GM23338 (cell line): ENCODE data around the gene RNF112.

Experiments used
- CREB1 ChIP-seq: fragments of 250-450 bp; sonication (Bioruptor Pico); IDR thresholded peaks from 2 replicates; pipeline ENCODE4 v1.5.0; 2020; ENCODE audit warnings: low read depth, mild to moderate bottlenecking, moderate library complexity
- ETS1 ChIP-seq: IDR thresholded peaks from 2 replicates; pipeline ENCODE4 v1.6.1; 2016; ENCODE audit warnings: antibody characterized with exemption
- EZH2 ChIP-seq: fragments of 200-600 bp; sonication (generic); IDR thresholded peaks from one replicate; pipeline ENCODE4 v1.8.0; 2017; ENCODE audit warnings: antibody characterized with exemption, mild to moderate bottlenecking, low read depth; ENCODE audit not compliant: unreplicated experiment
- EZH2phosphoT487 ChIP-seq: fragments of 200-600 bp; sonication (generic); IDR thresholded peaks from one replicate; pipeline ENCODE4 v1.8.1; 2018; ENCODE audit warnings: antibody characterized with exemption; ENCODE audit not compliant: unreplicated experiment
- JUNB ChIP-seq: IDR thresholded peaks from one replicate; pipeline ENCODE4 v1.6.1; 2016; ENCODE audit warnings: antibody characterized with exemption; ENCODE audit not compliant: unreplicated experiment
- NANOG ChIP-seq: IDR thresholded peaks from 2 replicates; pipeline ENCODE4 v1.6.1; 2016; ENCODE audit warnings: antibody characterized with exemption, borderline replicate concordance
- POLR2AphosphoS5 ChIP-seq: IDR thresholded peaks from 2 replicates; pipeline ENCODE4 v1.6.1; 2016; ENCODE audit warnings: antibody characterized with exemption, low read depth
- REST ChIP-seq: IDR thresholded peaks from one replicate; pipeline ENCODE4 v1.6.1; 2018; ENCODE audit warnings: antibody characterized with exemption; ENCODE audit not compliant: unreplicated experiment
- STAT1 ChIP-seq: IDR thresholded peaks from one replicate; pipeline ENCODE4 v1.6.1; 2016; ENCODE audit warnings: antibody characterized with exemption; ENCODE audit not compliant: unreplicated experiment
- ZNF114 ChIP-seq: fragments of 250-450 bp; sonication (Bioruptor Pico); IDR thresholded peaks from 2 replicates; pipeline ENCODE4 v1.5.0; 2020; ENCODE audit warnings: mild to moderate bottlenecking, moderate library complexity
- ZNF331 ChIP-seq: fragments of 250-450 bp; sonication (Bioruptor Pico); IDR thresholded peaks from 2 replicates; pipeline ENCODE4 v1.5.0; 2020; ENCODE audit warnings: low read depth, mild to moderate bottlenecking, moderate library complexity
- TF ChIP-seq, protein P1 (sequence below), 2 experiments: fragments of 200-600 bp in 1 of 2; sonication (generic) in 1 of 2; conservative IDR thresholded peaks; 2 replicates each; pipeline versions ENCODE4 v1.5.1 to v1.6.1; 2016 to 2017; ENCODE audit warnings: antibody characterized with exemption in 2 of 2, low read depth in 2 of 2, mild to moderate bottlenecking in 2 of 2, moderate library complexity in 1 of 2
- TF ChIP-seq, protein P2 (sequence below): fragments of 250-450 bp; sonication (Bioruptor Pico); IDR thresholded peaks from 2 replicates; pipeline ENCODE4 v1.5.0; 2020; ENCODE audit warnings: mild to moderate bottlenecking, moderate library complexity

GRCh38 chr17:19376811-19377210 is 34.2 kb upstream of the RNF112 start:
- TF ChIP-seq, protein P1, sequence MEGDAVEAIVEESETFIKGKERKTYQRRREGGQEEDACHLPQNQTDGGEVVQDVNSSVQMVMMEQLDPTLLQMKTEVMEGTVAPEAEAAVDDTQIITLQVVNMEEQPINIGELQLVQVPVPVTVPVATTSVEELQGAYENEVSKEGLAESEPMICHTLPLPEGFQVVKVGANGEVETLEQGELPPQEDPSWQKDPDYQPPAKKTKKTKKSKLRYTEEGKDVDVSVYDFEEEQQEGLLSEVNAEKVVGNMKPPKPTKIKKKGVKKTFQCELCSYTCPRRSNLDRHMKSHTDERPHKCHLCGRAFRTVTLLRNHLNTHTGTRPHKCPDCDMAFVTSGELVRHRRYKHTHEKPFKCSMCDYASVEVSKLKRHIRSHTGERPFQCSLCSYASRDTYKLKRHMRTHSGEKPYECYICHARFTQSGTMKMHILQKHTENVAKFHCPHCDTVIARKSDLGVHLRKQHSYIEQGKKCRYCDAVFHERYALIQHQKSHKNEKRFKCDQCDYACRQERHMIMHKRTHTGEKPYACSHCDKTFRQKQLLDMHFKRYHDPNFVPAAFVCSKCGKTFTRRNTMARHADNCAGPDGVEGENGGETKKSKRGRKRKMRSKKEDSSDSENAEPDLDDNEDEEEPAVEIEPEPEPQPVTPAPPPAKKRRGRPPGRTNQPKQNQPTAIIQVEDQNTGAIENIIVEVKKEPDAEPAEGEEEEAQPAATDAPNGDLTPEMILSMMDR (conservative IDR thresholded peaks at IDR 0.05; ENCODE audit: low read depth in 2 of 2): no peak
- no peak for TF ChIP-seq EZH2phosphoT487
- TF ChIP-seq EZH2: no peak
- TF ChIP-seq POLR2AphosphoS5: no peak
- TF ChIP-seq REST: no peak
- TF ChIP-seq CREB1 (CRISPR knock-in tag): no peak
- TF ChIP-seq NANOG: no peak
- no peak for TF ChIP-seq JUNB
- TF ChIP-seq ETS1: no peak
- no peak for TF ChIP-seq STAT1
- no peak for TF ChIP-seq ZNF331 (CRISPR knock-in tag)
- TF ChIP-seq, protein P2, sequence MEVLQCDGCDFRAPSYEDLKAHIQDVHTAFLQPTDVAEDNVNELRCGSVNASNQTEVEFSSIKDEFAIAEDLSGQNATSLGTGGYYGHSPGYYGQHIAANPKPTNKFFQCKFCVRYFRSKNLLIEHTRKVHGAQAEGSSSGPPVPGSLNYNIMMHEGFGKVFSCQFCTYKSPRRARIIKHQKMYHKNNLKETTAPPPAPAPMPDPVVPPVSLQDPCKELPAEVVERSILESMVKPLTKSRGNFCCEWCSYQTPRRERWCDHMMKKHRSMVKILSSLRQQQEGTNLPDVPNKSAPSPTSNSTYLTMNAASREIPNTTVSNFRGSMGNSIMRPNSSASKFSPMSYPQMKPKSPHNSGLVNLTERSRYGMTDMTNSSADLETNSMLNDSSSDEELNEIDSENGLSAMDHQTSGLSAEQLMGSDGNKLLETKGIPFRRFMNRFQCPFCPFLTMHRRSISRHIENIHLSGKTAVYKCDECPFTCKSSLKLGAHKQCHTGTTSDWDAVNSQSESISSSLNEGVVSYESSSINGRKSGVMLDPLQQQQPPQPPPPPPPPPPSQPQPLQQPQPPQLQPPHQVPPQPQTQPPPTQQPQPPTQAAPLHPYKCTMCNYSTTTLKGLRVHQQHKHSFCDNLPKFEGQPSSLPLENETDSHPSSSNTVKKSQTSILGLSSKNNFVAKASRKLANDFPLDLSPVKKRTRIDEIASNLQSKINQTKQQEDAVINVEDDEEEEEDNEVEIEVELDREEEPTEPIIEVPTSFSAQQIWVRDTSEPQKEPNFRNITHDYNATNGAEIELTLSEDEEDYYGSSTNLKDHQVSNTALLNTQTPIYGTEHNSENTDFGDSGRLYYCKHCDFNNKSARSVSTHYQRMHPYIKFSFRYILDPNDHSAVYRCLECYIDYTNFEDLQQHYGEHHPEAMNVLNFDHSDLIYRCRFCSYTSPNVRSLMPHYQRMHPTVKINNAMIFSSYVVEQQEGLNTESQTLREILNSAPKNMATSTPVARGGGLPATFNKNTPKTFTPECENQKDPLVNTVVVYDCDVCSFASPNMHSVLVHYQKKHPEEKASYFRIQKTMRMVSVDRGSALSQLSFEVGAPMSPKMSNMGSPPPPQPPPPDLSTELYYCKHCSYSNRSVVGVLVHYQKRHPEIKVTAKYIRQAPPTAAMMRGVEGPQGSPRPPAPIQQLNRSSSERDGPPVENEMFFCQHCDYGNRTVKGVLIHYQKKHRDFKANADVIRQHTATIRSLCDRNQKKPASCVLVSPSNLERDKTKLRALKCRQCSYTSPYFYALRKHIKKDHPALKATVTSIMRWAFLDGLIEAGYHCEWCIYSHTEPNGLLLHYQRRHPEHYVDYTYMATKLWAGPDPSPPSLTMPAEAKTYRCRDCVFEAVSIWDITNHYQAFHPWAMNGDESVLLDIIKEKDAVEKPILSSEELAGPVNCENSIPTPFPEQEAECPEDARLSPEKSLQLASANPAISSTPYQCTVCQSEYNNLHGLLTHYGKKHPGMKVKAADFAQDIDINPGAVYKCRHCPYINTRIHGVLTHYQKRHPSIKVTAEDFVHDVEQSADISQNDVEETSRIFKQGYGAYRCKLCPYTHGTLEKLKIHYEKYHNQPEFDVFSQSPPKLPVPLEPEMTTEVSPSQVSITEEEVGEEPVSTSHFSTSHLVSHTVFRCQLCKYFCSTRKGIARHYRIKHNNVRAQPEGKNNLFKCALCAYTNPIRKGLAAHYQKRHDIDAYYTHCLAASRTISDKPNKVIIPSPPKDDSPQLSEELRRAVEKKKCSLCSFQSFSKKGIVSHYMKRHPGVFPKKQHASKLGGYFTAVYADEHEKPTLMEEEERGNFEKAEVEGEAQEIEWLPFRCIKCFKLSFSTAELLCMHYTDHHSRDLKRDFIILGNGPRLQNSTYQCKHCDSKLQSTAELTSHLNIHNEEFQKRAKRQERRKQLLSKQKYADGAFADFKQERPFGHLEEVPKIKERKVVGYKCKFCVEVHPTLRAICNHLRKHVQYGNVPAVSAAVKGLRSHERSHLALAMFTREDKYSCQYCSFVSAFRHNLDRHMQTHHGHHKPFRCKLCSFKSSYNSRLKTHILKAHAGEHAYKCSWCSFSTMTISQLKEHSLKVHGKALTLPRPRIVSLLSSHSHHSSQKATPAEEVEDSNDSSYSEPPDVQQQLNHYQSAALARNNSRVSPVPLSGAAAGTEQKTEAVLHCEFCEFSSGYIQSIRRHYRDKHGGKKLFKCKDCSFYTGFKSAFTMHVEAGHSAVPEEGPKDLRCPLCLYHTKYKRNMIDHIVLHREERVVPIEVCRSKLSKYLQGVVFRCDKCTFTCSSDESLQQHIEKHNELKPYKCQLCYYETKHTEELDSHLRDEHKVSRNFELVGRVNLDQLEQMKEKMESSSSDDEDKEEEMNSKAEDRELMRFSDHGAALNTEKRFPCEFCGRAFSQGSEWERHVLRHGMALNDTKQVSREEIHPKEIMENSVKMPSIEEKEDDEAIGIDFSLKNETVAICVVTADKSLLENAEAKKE (CRISPR knock-in tag): no peak
- no peak for TF ChIP-seq ZNF114 (CRISPR knock-in tag)
